Calu3 (cell line): ENCODE measurements around the gene CDH4. TPM values are rescaled to one million over a fixed set of nuclear protein-coding genes. Genes with fewer than 3 reads are reported as not detected.

Experiments used
- BruUV-seq: library from RNA; stranded (reverse); fragments of 400-500 nt; replicated peaks from 2 replicates; lab custom pipeline; 2021; lab: Mats Ljungman, UMichigan
- CTCF ChIA-PET: fragments of 300-600 bp; sonication (Branson Sonifier 250); formaldehyde crosslinking; loops from one replicate; lab custom pipeline; 2022; ENCODE audit warnings: antibody characterized with exemption; lab: Charles Lee
- DNase-seq: peaks from one replicate; pipeline ENCODE4 v3.0.0; 2022
- H3K27ac Mint-ChIP-seq: one replicate; pipeline ENCODE4 v1.8.0; 2022; ENCODE audit warnings: mixed read lengths; ENCODE audit not compliant: unreplicated experiment
- H3K27me3 Mint-ChIP-seq: one replicate; pipeline ENCODE4 v1.8.0; 2022; ENCODE audit warnings: mixed read lengths; ENCODE audit not compliant: unreplicated experiment
- H3K36me3 Mint-ChIP-seq: one replicate; pipeline ENCODE4 v1.8.0; 2022; ENCODE audit warnings: mild to moderate bottlenecking, moderate library complexity, mixed read lengths; ENCODE audit not compliant: insufficient read depth, unreplicated experiment
- H3K4me1 Mint-ChIP-seq: one replicate; pipeline ENCODE4 v1.8.0; 2022; ENCODE audit warnings: mild to moderate bottlenecking, low read depth, mixed read lengths; ENCODE audit not compliant: unreplicated experiment
- H3K4me3 Mint-ChIP-seq: one replicate; pipeline ENCODE4 v1.8.0; 2022; ENCODE audit warnings: mild to moderate bottlenecking, low read depth, moderate library complexity, mixed read lengths; ENCODE audit not compliant: unreplicated experiment
- H3K9me3 Mint-ChIP-seq: one replicate; pipeline ENCODE4 v1.8.0; 2022; ENCODE audit warnings: low read depth, mixed read lengths; ENCODE audit not compliant: unreplicated experiment
- intact Hi-C: fragments of 100-400 bp; cut with micrococcal nuclease; formaldehyde crosslinking; loops from one replicate; pipeline ENCODE4 v1.10.0; 2022; ENCODE audit not compliant: unreplicated experiment
- total RNA-seq: library from RNA; stranded (reverse); gene quantifications from 2 replicates; pipeline ENCODE4 v1.2.3, GENCODE V29; 2022
- TF ChIP-seq, protein P1 (sequence below): fragments of 200-600 bp; IDR thresholded peaks from one replicate; pipeline ENCODE4 v1.8.0; 2022; ENCODE audit warnings: antibody characterized with exemption; ENCODE audit not compliant: unreplicated experiment

CDH4 gene
- total RNA-seq, 1 experiment from 2014 or later: not detected

DNA sequence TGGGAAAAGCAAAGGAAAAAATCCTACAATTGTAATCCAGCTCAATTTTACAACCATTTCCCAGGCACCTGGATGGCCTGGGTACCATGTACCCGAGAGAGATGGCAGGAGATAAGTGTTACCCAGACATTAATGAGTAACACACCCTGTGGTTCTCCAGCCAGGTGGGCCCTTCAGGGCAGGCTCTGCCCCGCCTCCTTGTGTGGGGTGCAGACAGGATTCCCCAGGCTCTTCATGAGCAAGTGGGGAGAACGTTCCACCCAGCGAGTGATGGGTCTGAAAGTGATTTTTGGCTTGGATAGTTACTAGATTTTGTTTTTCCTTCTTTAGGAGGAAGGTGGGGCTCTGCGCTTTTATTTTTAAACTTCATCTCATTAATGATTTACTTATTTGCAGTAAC is 569.7 kb downstream of the CDH4 start:
- TF ChIP-seq, protein P1, sequence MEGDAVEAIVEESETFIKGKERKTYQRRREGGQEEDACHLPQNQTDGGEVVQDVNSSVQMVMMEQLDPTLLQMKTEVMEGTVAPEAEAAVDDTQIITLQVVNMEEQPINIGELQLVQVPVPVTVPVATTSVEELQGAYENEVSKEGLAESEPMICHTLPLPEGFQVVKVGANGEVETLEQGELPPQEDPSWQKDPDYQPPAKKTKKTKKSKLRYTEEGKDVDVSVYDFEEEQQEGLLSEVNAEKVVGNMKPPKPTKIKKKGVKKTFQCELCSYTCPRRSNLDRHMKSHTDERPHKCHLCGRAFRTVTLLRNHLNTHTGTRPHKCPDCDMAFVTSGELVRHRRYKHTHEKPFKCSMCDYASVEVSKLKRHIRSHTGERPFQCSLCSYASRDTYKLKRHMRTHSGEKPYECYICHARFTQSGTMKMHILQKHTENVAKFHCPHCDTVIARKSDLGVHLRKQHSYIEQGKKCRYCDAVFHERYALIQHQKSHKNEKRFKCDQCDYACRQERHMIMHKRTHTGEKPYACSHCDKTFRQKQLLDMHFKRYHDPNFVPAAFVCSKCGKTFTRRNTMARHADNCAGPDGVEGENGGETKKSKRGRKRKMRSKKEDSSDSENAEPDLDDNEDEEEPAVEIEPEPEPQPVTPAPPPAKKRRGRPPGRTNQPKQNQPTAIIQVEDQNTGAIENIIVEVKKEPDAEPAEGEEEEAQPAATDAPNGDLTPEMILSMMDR: no peak
- no peaks in the 10 kb centered on the region for H3K4me1 Mint-ChIP-seq
- H3K9me3 Mint-ChIP-seq: peaks cover 4% of the 10 kb centered on the region
- no peak overlapping the region for H3K27ac Mint-ChIP-seq
- H3K36me3 Mint-ChIP-seq: no peaks in the 10 kb centered on the region
- no TSS peak for BruUV-seq
- H3K27me3 Mint-ChIP-seq: peaks cover 68% of the 10 kb centered on the region
- DNase-seq: no peak
- CTCF ChIA-PET: no interaction called here
- intact Hi-C loops: no loop called here
- no peak overlapping the region for H3K4me3 Mint-ChIP-seq

DNA sequence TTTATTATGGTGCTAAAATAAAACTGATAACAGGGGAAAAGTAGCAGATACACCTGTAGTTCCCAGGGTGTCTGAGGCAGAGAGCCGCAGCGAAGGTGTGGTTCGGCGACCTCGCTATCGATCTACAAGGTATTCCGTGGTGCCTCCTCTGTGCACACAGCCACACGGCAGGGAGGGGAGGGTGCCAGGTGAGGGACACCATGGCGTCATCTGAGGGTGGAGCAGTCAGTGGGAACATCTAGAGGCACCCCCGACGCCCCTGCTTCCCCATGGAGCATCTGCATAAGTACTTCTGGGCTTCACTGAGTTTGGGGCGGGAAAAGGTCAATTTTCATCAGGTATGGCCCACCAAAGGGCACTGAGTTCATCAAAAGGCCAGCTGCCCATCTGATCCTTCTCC is 570.3 kb downstream of the CDH4 start:
- Mint-ChIP-seq H3K4me3 (no peak overlapping the region), H3K36me3 (no peaks in the 10 kb centered on the region), H3K27ac (no peak overlapping the region), H3K4me1 (no peaks in the 10 kb centered on the region), H3K27me3 (peaks cover 61% of the 10 kb centered on the region), H3K9me3 (peaks cover 4% of the 10 kb centered on the region)
- intact Hi-C loops: no loop called here
- CTCF ChIA-PET: no interaction called here
- DNase-seq: no peak
- TF ChIP-seq, protein P1: no peak
- no TSS peak for BruUV-seq

DNA sequence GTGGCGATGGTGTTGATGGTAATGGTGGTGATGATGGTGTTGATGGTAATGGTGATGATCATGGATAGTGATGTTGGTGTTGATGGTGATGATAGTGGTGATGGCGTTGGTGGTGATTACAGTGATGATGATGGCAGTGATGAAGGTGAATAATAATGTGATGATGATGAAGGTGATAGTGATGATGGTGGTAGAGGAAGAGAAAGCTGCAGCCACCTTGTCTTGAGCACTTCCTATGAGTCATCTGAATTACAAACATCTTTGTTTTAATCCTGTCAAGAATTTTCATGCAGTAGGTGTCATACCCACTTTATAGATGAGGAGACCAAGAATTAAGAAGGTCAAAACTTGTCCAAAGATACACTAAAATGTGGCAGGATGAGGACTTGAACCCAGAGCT is 571.2 kb downstream of the CDH4 start:
- Mint-ChIP-seq H3K27ac (no peak overlapping the region), H3K36me3 (no peaks in the 10 kb centered on the region), H3K4me3 (no peak overlapping the region), H3K4me1 (no peaks in the 10 kb centered on the region), H3K27me3 (peaks cover 53% of the 10 kb centered on the region), H3K9me3 (peaks cover 4% of the 10 kb centered on the region)
- BruUV-seq: no TSS peak
- intact Hi-C loops: no loop called here
- TF ChIP-seq, protein P1: no peak
- no peak for DNase-seq
- CTCF ChIA-PET: no interaction called here

DNA sequence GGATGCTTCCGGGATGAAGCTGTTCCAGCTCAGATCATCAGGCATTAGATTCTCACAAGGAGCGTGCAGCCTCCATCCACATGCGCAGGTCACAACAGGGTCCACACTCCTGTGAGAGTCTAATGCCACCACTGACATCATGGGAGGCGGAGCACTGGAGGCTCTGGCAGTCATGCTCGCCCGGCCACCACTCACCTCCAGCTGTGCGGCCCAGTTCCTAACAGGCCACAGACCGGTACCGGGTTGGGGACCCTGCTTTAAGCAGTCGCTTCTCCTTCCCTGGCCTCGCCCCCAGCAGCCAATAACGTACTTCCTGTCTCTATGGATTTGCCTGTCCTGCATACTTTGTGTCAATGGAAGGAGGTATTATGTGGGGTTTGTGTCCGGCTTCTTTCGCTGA is 576.8 kb downstream of the CDH4 start:
- CTCF ChIA-PET: no interaction called here
- no peak for DNase-seq
- peaks cover 39% of the 10 kb centered on the region for H3K27me3 Mint-ChIP-seq
- TF ChIP-seq, protein P1: no peak
- no peaks in the 10 kb centered on the region for H3K9me3 Mint-ChIP-seq
- no peak overlapping the region for H3K27ac Mint-ChIP-seq
- no peaks in the 10 kb centered on the region for H3K36me3 Mint-ChIP-seq
- no TSS peak for BruUV-seq
- intact Hi-C loops: no loop called here
- H3K4me3 Mint-ChIP-seq: no peak overlapping the region
- no peaks in the 10 kb centered on the region for H3K4me1 Mint-ChIP-seq

DNA sequence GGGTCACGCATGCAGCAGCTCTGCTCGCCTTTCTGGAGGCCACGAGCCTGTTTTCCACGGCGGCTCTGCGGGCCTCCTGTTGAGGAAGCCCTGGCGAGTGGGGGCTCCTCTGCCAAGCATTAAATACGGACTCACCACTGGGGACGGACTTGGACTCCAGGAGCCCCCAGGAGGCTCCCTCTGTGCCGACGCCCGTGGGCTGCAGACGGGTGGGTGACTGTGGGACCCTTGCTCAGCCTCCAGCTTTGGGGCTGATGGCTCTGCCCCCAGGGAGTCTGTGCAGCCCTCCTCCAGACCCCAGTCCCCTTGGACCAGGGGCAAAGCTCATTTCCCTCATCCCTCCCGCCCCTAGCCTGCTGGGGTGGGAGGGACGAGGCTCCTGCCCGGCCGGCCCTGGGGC is 577.5 kb downstream of the CDH4 start:
- intact Hi-C loops: no loop called here
- Mint-ChIP-seq H3K4me1 (no peaks in the 10 kb centered on the region), H3K27me3 (peaks cover 45% of the 10 kb centered on the region), H3K36me3 (no peaks in the 10 kb centered on the region), H3K27ac (no peak overlapping the region), H3K9me3 (no peaks in the 10 kb centered on the region), H3K4me3 (no peak overlapping the region)
- no TSS peak for BruUV-seq
- no peak for DNase-seq
- TF ChIP-seq, protein P1: no peak
- CTCF ChIA-PET: no interaction called here
